Hematopoietic multipotent progenitor cell treated with erythropoietin and hydrocortisone succinate and interleukin-3 and kit ligand, for 8 days (in vitro differentiated cells): ENCODE data around the gene PLA2G2D.
"Not testable (repeated sequence)": the region's sequence is repeated elsewhere in the genome, so short reads cannot be mapped to it uniquely, and the experiment has no call there.

ENCODE experiments used
- DNase-seq: peaks from one replicate; pipeline ENCODE4 v3.0.0-alpha.2; 2015

The PLA2G2D gene

DNA sequence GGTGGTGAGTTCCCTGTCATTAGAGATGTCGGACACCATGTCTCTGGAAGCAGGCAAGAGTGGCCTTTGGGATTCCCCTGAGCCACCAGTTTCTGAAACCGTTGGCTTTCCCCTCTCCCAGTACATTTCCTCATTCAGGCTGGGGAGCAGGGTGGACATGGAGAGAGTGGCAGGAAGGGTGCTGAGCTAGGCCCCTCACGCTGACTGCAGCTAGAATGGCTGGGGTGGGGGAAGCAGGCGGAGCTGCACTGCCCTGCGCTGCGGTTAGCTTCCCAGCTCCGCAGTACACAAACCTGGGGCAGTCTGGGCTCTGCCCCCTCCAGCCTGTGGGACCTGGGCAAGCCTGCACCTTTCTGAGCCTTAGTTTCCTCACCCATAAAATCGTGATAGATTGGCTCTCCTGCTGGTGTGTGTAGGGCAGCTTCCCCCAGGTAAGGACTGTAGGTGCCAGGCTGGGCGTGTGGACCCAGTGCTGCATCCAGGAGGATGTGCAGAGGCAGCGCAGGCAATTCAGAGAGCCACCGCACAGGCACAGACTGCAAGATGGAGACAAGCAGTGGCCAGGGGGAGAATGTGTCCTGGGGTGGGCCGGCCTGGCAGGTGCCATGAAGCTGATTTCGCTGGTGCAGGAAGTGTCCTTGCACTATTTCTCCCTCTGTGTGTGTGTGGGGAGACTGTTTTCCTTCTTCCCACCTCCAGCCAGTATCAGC lies 22.8 kb upstream of the PLA2G2D start:
- DNase-seq = no peak

DNA sequence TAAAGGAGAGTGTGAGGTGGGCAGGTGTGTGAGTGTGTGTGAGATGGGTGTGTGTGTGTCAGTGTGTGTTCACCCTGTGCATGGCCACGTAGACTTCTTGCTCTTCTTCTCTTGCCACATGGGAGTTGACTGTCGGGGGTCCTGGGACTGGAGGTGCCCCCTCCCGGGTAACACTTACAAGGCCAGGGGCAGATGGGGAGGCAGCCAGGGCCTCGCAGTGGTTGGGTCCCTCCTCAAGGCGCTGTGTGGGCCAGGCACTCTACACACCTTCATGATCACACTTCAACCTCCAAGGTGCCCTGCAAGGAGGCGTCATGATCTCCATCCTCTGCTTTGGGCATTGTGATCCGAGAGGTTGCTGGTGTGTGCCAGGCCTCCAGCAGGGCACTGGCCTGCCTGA lies 22.1 kb upstream of the PLA2G2D start:
- no peak for DNase-seq

- DNase-seq = no peak
Observed at GRCh38 chr1:20141001-20141400, 21.7 kb upstream of the PLA2G2D start.

- no peak for DNase-seq
Observed at GRCh38 chr1:20139776-20140612, 20.7 kb upstream of the PLA2G2D start.

- no peak for DNase-seq
Observed at GRCh38 chr1:20138961-20139550, 19.7 kb upstream of the PLA2G2D start, which contains the start of gene PLA2G2F. PLA2G2F (plus strand) TSS chr1:20139323; CDS start chr1:20139428, 105 bp downstream.

DNA sequence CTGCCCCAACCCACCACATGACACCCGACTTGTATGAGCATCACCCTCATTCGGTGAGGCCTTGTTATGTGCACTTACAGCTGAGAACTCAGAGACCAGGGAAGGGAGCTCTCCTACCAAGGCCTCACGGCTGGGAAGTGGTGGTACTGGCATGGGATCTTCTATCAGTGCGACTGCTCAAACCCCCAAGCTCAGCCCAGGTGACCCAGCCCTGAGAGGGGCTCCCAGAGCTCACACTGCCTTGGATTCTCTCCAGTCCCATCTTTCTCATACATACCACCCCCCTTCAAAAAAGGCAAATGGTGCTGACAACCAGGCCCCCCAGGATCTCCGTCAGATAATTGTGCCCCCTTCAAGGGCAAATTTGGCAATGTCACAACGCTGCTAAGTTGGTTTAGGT lies 19.0 kb upstream of the PLA2G2D start:
- DNase-seq = no peak

GRCh38 chr1:20137604-20138003 lies 18.3 kb upstream of the PLA2G2D start:
- no peak for DNase-seq

- no peak for DNase-seq
Observed at GRCh38 chr1:20137055-20137454, 17.7 kb upstream of the PLA2G2D start.

DNA sequence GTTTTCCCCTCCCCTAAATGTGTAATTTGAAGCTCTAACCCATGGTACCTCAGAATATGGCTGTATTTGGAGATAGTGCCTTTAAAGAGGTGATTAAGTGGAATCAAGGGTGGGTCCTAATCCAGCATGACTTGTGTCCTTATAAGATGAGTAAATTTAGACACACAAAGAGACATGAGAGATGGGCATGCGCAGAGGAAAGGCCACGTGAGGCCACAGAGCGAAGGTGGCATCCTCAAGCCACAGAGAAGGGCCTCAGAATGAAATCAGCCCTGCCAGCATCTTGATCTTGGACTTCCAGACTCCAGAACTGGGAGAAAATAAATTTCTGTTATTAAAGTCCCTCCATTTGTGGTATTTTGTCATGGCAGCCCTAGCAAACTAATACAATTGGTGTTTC lies 16.9 kb upstream of the PLA2G2D start:
- no peak for DNase-seq

- DNase-seq = no peak
Observed at GRCh38 chr1:20134995-20135394, 15.7 kb upstream of the PLA2G2D start.

DNA sequence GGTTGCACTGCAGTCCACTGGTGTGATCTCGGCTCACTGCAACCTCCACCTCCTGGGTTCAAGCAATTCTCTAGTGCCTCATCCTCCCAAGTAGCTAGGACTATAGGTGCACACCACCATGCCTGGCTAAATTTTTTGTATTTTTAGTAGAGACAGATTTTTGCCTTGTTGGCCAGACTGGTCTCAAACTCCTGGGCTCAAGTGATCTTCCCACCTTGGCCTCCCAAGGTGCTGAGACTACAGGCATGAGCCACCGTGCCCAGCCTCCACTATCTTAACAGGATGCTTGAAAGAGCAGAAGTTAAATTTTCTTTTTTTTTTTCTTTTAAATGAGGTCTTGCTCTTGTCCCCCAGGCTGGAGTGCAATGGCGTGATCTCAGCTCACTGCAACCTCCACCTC lies 11.2 kb upstream of the PLA2G2D start:
- not testable (repeated sequence) for DNase-seq

DNA sequence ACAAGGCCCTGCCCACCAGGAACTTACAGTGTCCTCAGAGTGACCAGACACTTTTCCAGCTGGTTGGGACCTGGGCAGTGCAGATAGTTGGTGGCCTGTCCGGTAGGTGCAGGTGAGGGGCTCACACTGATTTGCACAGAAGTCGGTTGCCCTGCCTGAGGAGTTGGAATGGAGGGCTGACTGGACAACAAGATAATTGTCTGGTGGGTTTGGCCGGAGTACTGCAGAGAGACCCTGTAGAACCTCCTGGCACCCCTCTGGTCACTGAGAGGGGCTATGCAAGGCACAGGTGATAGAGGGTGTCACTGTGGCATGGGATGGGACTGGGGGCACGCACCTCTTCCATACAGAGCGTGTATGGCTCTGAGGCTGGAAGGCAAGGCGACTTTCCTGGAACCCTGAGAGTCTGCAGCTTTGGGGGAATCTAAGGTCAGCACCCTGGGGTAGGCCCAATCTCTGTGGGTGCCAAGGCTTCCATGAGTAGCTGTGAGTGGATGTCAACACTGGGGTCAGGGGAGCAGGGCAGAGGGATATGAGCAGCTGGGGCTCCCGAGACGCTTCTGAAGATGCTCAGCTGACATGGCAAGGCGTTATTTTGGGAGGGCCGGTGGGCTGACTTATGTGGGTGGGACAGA lies 7.6 kb upstream of the PLA2G2D start:
- no peak for DNase-seq

GRCh38 chr1:20126041-20126805 lies 6.9 kb upstream of the PLA2G2D start:
- DNase-seq = no peak

- DNase-seq = no peak
Observed at GRCh38 chr1:20125100-20125499, 5.8 kb upstream of the PLA2G2D start.

DNA sequence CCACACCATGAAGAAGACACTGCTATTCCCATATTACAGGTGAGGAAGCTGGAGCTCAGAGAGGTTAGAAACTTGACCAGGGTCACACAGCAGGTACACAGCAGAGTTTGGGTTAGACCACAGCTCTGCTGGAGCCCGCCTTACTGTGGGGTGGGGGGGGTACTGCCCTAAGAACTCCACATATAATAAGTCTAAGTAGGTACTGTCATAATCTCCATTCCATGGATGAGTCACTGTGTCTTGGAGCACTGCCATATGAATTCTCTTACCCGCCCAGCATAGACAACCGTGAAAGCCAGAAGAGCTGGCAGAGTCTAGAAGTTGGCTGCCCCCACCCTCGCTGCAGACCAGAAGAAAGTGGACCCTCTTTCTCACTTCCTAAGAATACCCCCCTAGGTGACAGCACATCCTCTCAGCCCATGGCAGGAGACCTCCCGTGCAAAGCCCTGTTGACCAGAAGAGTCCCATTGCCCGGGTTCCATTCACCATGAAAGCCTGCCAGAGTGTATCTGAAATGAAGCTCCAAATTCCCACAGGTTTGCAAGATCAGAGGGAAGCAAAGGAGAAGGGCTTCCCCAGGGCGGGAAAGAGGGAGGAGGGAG lies 5.2 kb upstream of the PLA2G2D start:
- peak; percentile 87 for DNase-seq

GRCh38 chr1:20123722-20124455 lies 4.6 kb upstream of the PLA2G2D start:
- no peak for DNase-seq

DNA sequence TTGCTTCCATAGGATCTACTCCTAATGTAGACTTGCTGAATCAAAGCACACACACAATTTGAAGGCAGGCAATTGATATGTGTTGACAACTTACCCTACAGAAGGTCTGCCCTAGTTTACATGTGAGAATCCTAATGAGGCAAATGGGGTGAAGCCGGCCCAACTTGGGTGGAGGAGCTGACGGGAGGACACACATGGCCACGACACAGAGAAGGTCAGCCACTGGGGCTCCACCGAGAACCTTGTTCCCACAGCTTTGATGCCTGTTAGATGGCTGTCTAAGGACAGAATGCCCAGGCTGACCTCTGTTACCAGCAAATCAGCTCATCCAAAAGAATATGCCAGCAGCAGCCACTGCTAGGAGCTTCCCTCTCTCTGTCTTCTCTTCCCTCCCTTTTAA lies 1.5 kb upstream of the PLA2G2D start:
- no peak for DNase-seq

- DNase-seq = no peak
Observed at GRCh38 chr1:20117236-20117635, 2.1 kb downstream of the PLA2G2D start.

DNA sequence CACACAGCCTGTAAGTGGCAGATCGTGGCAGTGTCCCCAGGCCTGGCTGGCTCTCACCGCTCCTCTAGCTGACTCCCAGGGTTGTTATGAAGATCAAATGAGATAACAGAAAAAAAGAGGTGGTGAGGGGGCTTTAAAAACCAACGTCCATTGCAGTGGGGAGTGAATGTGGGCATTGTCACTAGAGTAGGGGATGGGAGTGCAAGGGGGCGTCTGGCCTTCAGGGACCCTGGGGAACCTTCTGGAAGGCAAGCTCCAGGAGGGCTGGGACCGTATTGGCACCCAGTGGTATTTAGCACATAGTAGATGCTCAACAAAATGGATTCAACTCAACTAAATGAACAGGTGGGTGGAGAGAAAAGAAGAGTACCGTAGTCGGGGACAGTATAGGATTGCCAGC lies 3.4 kb downstream of the PLA2G2D start:
- no peak for DNase-seq

DNA sequence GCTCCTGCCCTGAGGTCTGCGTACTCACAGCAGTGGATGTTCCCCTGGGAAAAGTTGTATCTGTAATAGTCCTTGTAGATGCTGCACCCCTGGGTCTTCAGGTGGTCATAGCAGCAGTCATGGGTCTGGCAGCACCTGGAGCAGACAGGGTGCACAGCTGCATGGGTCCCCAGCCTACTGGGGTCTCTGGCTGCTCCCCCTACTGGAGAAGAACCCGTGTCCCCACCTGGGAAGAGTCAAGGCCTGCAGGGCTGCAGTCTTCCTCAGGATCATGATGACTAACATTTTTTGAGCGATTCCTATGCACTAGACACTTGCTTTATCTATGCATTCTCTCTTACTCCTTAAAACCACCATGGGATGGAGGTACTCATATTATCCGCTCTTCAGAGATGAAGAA lies 3.9 kb downstream of the PLA2G2D start:
- DNase-seq = no peak

DNA sequence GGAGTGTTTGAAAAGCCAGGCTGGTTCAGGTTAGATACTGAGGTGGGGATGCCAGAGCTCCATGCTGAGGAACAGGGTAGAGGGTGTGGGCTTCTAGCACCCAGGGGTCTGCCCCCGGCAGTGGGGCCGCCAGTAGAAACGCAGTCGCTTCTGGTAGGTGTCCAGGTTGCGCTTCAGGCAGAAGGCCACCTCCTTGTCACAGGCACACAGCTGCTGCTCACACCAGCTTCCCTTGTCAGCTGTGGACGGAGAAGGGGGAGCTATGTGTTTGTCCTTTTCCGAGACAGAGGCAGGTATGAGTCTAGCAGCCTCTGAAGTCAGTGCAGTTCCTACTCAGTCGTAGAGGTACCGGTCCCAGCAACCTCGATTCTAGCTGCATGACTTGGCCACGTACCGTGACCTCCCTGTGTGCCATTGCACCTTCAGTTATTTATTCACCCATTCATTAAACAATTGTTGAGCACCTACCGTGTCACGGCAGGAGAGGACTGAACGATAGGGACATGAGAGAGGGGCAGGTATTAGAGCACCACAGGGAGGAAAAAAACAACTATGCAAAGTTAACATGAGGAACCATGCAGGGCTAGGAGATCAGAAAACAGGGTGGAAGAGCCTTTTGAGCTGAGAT lies 5.2 kb downstream of the PLA2G2D start:
- DNase-seq = no peak
